Gastrocnemius medialis (tissue), 4 donors: ENCODE measurements around the gene FOSL2.

Experiments used
- POLR2A ChIP-seq, 2 donors: fragments of 450-650 bp; IDR thresholded peaks; one replicate each; pipeline ENCODE4 v1.6.1; 2017; ENCODE audit warnings: antibody characterized with exemption in 2 of 2, mild to moderate bottlenecking in 2 of 2, moderate library complexity in 2 of 2
- TF ChIP-seq, protein P1 (sequence below), 5 experiments: fragments of 450-650 bp in 3 of 5; fragments of 200-600 bp in 2 of 5; sonication (generic) in 2 of 5; IDR thresholded peaks in 4 of 5; conservative IDR thresholded peaks in 1 of 5; 1 replicate in 4 of 5; 2 replicates in 1 of 5; pipeline ENCODE4 v1.5.1; 2016 to 2019; ENCODE audit warnings: antibody characterized with exemption in 5 of 5, mild to moderate bottlenecking in 3 of 5, moderate library complexity in 3 of 5

DNA sequence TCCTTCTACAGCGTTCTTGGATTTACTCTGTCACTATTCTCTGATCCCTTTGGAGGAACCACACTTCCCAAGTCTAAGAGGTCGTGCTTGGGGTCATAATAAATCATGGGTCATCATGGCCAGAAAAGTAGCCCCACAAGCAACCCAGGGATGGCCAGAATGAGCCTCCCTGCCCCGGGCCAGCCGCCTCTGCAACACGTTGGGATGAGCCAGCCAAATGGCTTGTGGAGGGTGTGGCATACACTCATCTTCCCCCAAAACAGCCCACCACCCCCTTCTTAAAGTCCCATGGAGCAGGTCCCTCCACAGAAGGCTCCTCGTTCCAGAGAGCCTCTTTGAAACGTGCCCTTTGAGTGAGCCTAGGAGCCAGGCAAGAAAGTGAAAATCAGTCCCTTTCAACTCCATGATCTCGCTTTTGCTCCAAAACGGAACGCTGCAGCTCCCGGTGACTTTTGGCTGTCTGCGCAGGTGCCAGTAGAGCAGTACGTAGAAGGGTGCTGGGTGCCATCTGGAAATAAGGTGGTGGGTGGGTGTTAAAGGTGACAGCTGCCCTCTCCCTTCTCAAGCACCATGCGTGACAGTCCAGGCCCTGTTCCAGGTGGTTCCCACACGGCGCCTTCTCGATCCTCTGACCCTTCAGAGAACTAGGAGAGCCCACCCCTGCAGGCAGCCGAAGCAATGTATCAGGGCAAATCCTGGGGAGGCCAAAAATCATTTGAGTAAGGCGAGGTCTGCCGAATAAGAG, 48.5 kb upstream of the FOSL2 start:
- no peak for TF ChIP-seq POLR2A (IDR thresholded peaks at IDR 0.05)
- TF ChIP-seq, protein P1, sequence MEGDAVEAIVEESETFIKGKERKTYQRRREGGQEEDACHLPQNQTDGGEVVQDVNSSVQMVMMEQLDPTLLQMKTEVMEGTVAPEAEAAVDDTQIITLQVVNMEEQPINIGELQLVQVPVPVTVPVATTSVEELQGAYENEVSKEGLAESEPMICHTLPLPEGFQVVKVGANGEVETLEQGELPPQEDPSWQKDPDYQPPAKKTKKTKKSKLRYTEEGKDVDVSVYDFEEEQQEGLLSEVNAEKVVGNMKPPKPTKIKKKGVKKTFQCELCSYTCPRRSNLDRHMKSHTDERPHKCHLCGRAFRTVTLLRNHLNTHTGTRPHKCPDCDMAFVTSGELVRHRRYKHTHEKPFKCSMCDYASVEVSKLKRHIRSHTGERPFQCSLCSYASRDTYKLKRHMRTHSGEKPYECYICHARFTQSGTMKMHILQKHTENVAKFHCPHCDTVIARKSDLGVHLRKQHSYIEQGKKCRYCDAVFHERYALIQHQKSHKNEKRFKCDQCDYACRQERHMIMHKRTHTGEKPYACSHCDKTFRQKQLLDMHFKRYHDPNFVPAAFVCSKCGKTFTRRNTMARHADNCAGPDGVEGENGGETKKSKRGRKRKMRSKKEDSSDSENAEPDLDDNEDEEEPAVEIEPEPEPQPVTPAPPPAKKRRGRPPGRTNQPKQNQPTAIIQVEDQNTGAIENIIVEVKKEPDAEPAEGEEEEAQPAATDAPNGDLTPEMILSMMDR (IDR thresholded peaks at IDR 0.05 in 4 of 5, conservative IDR thresholded peaks at IDR 0.05 in 1 of 5): no peak
